ENCODE measurements around the gene ZMYM2.

Gene ZMYM2

DNA sequence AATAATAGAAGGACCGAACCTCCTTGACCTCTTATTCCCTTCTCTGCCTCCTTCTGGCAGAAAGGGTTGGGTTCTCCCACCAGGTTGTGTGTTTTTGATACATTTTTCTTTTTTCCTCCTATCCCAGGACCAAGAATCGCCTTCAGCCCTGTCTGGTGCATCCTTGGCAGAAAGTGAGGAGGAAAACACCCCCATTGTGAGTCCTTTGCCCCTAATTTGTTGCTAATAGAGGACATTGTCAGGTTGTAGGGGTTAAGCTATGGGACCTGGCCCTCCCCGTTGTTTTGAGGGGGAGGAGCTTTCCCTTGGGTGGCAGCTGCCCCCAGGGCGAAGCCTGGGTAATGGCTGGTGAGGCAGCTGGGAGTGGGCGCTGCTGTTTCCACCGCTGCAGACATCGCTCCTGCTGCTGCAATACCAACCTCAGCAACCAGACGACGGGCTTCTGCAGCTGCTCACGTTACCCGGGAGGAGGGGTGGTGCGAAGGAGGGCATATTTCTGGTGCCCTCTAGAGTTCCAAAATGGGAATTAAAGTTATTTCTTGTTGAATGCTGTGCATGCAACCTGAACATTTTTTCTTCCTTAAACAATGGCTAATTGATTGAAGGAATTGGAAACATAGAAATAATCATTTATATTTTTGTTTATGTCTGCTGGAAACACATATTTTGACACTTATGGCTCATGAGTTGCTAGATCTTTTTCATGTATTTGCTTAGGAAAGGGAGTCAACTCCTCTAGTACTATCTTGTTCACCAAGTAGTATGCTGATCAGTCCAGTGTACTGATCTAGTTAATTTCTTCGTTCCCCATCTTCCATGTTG is 1.5 kb downstream of the ZMYM2 start:
- Histone ChIP-seq H3K9me3 (ENCODE audit: low read length) (no peaks in the 10 kb centered on the region), H3K9ac (ENCODE audit: low read length) (peak overlapping the region; percentile 95), H3F3A (ENCODE audit: insufficient read depth, low read length) (no peaks in the 10 kb centered on the region), H3K4me3 (ENCODE audit: low read depth, low read length, poor library complexity, severe bottlenecking) (peak overlapping the region; percentile 95), H3K36me3 (ENCODE audit: insufficient read depth, low read length) (peaks cover 31% of the 10 kb centered on the region), H3K27ac (ENCODE audit: low read depth, low read length, poor library complexity, severe bottlenecking) (peak overlapping the region; percentile 88), H3K4me2 (ENCODE audit: low read length) (peak overlapping the region; percentile 87), H3K79me2 (ENCODE audit: insufficient read depth, low read length) (peaks cover 43% of the 10 kb centered on the region), H4K20me1 (ENCODE audit: insufficient read depth, low read length) (no peaks in the 10 kb centered on the region), H3K27me3 (ENCODE audit: insufficient read depth, low read length) (no peaks in the 10 kb centered on the region), H2AFZ (ENCODE audit: low read length) (no peak overlapping the region), H3K4me1 (ENCODE audit: insufficient read depth, low read length, severe bottlenecking) (peaks cover 29% of the 10 kb centered on the region), H3K9me2 (ENCODE audit: low read depth, low read length) (no peaks in the 10 kb centered on the region)
- TF ChIP-seq, protein P1, sequence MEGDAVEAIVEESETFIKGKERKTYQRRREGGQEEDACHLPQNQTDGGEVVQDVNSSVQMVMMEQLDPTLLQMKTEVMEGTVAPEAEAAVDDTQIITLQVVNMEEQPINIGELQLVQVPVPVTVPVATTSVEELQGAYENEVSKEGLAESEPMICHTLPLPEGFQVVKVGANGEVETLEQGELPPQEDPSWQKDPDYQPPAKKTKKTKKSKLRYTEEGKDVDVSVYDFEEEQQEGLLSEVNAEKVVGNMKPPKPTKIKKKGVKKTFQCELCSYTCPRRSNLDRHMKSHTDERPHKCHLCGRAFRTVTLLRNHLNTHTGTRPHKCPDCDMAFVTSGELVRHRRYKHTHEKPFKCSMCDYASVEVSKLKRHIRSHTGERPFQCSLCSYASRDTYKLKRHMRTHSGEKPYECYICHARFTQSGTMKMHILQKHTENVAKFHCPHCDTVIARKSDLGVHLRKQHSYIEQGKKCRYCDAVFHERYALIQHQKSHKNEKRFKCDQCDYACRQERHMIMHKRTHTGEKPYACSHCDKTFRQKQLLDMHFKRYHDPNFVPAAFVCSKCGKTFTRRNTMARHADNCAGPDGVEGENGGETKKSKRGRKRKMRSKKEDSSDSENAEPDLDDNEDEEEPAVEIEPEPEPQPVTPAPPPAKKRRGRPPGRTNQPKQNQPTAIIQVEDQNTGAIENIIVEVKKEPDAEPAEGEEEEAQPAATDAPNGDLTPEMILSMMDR (IDR thresholded peaks at IDR 0.05; ENCODE audit: low read length): peak; percentile 57
- no peak for TF ChIP-seq EZH2 (IDR thresholded peaks at IDR 0.05; ENCODE audit: borderline replicate concordance, low read length)

DNA sequence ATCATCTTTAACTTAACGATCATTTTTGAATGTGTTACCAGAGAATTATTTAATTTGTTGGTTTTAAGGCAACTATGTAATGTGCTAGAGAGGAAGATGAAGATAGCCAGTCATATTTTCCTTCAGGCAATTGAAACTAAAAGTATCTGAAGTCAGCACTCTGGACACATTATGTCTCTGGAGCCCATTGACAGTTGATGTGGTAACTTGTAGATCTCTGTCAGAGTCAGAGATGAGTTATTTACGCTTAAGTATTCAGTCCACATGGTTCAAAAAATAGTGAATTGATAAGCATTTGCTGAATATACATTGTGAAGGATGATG is 2.1 kb downstream of the ZMYM2 start:
- Histone ChIP-seq H4K20me1 (ENCODE audit: insufficient read depth, low read length) (no peaks in the 10 kb centered on the region), H3K9ac (ENCODE audit: low read length) (peak overlapping the region; percentile 31; the same call in 1 of the 2 replicates), H3K4me3 (ENCODE audit: low read depth, low read length, poor library complexity, severe bottlenecking) (peak overlapping the region; percentile 95), H3K4me2 (ENCODE audit: low read length) (peak overlapping the region; percentile 87), H2AFZ (ENCODE audit: low read length) (no peak overlapping the region), H3K27ac (ENCODE audit: low read depth, low read length, poor library complexity, severe bottlenecking) (no peak overlapping the region), H3K36me3 (ENCODE audit: insufficient read depth, low read length) (peaks cover 37% of the 10 kb centered on the region), H3K79me2 (ENCODE audit: insufficient read depth, low read length) (peaks cover 48% of the 10 kb centered on the region), H3K9me3 (ENCODE audit: low read length) (no peaks in the 10 kb centered on the region), H3F3A (ENCODE audit: insufficient read depth, low read length) (no peaks in the 10 kb centered on the region), H3K27me3 (ENCODE audit: insufficient read depth, low read length) (no peaks in the 10 kb centered on the region), H3K4me1 (ENCODE audit: insufficient read depth, low read length, severe bottlenecking) (peaks cover 29% of the 10 kb centered on the region), H3K9me2 (ENCODE audit: low read depth, low read length) (no peaks in the 10 kb centered on the region)
- TF ChIP-seq, protein P1 (IDR thresholded peaks at IDR 0.05; ENCODE audit: low read length): no peak
- no peak for TF ChIP-seq EZH2 (IDR thresholded peaks at IDR 0.05; ENCODE audit: borderline replicate concordance, low read length)

DNA sequence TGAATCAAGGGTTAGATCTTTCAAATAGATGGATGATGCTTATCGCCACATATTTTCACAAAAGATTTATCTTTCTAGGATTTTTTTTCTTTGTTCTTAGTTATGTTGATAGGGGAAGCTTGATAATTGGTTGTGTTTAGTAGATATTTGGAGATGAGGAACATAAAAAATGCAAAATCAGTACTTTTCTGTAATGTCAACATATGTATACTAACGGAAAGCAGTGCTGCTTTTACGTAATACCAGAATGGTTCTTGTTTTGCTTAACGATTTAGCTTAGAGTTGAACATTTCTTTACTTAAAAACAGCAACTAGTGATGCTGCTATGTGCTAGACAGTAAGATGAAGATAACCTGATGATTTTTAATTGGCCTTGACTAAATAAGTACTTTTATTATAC is 3.0 kb downstream of the ZMYM2 start:
- Histone ChIP-seq H3F3A (ENCODE audit: insufficient read depth, low read length) (no peaks in the 10 kb centered on the region), H2AFZ (ENCODE audit: low read length) (no peak overlapping the region), H3K9me2 (ENCODE audit: low read depth, low read length) (no peaks in the 10 kb centered on the region), H3K27me3 (ENCODE audit: insufficient read depth, low read length) (no peaks in the 10 kb centered on the region), H3K79me2 (ENCODE audit: insufficient read depth, low read length) (peaks cover 50% of the 10 kb centered on the region), H3K27ac (ENCODE audit: low read depth, low read length, poor library complexity, severe bottlenecking) (no peak overlapping the region), H3K9ac (ENCODE audit: low read length) (no peak overlapping the region), H3K9me3 (ENCODE audit: low read length) (no peaks in the 10 kb centered on the region), H3K36me3 (ENCODE audit: insufficient read depth, low read length) (peaks cover 42% of the 10 kb centered on the region), H3K4me1 (ENCODE audit: insufficient read depth, low read length, severe bottlenecking) (peaks cover 29% of the 10 kb centered on the region), H3K4me3 (ENCODE audit: low read depth, low read length, poor library complexity, severe bottlenecking) (no peak overlapping the region), H3K4me2 (ENCODE audit: low read length) (peak overlapping the region; percentile 87), H4K20me1 (ENCODE audit: insufficient read depth, low read length) (no peaks in the 10 kb centered on the region)
- TF ChIP-seq EZH2 (IDR thresholded peaks at IDR 0.05; ENCODE audit: borderline replicate concordance, low read length): no peak
- TF ChIP-seq, protein P1 (IDR thresholded peaks at IDR 0.05; ENCODE audit: low read length): no peak

All from OCI-LY1 (cell line).